IMR-90 (cell line): ENCODE measurements around the gene ALX4. TPM values are rescaled to one million over a fixed set of nuclear protein-coding genes. Genes with fewer than 3 reads are reported as not detected.

ENCODE experiments used
- ATAC-seq: fragments of 200-7000 bp; cut with Tn5 transposase; 2 replicates; pipeline ENCODE4 v1.9.1; 2020; ENCODE audit warnings: low read depth, mild to moderate bottlenecking, moderate library complexity
- BruUV-seq: library from RNA; stranded (reverse); fragments of 400-500 nt; replicated peaks from 2 replicates; lab custom pipeline; 2021; lab: Mats Ljungman, UMichigan
- CTCF ChIA-PET: fragments of 300-600 bp; formaldehyde crosslinking; extraction: SDS; loops from one replicate; lab custom pipeline; 2021; ENCODE audit warnings: antibody characterized with exemption; lab: Yijun Ruan, JAX
- POLR2A ChIA-PET: fragments of 300-600 bp; sonication (Branson Sonifier 250); formaldehyde crosslinking; loops from one replicate; lab custom pipeline; 2022; ENCODE audit warnings: antibody characterized with exemption; ENCODE audit not compliant: unreplicated experiment; lab: Charles Lee
- DNase-seq: peaks from one replicate; pipeline ENCODE4 v3.0.0; 2013
- H2AFZ ChIP-seq: replicated peaks from 2 replicates; pipeline ENCODE3; 2013; ENCODE audit warnings: low read length, mild to moderate bottlenecking; ENCODE audit not compliant: poor library complexity
- H2AK5ac ChIP-seq: 2 replicates; pipeline ENCODE4 v1.6.1; 2013; ENCODE audit warnings: low read depth, low read length, inconsistent platforms
- H2AK9ac ChIP-seq: replicated peaks from 2 replicates; pipeline ENCODE3; 2013; ENCODE audit warnings: mild to moderate bottlenecking, low read depth, low read length, moderate library complexity; ENCODE audit not compliant: poor library complexity
- H2BK120ac ChIP-seq: 2 replicates; pipeline ENCODE4 v1.6.1; 2013; ENCODE audit warnings: low read depth, low read length, inconsistent platforms
- H2BK15ac ChIP-seq: 3 replicates; pipeline ENCODE4 v1.6.1; 2013; ENCODE audit warnings: low read depth, low read length, inconsistent platforms
- H2BK20ac ChIP-seq: 2 replicates; pipeline ENCODE4 v1.6.1; 2013; ENCODE audit warnings: low read depth, mild to moderate bottlenecking, inconsistent platforms, low read length, moderate library complexity
- H2BK5ac ChIP-seq: 2 replicates; pipeline ENCODE4 v1.6.1; 2013; ENCODE audit warnings: mild to moderate bottlenecking, low read depth, low read length, inconsistent platforms; ENCODE audit not compliant: poor library complexity, severe bottlenecking
- H3K14ac ChIP-seq: replicated peaks from 2 replicates; pipeline ENCODE4 v1.6.1; 2013; ENCODE audit warnings: low read depth, low read length, inconsistent platforms
- H3K18ac ChIP-seq: 2 replicates; pipeline ENCODE4 v1.6.1; 2013; ENCODE audit warnings: low read depth, low read length, control low read depth
- H3K23ac ChIP-seq: 2 replicates; pipeline ENCODE4 v1.6.1; 2013; ENCODE audit warnings: low read depth, low read length, inconsistent platforms
- H3K27ac ChIP-seq: 2 replicates; pipeline ENCODE4 v1.5.1; 2013; ENCODE audit warnings: mild to moderate bottlenecking, control low read depth, low read length; ENCODE audit not compliant: insufficient read depth
- H3K27me3 ChIP-seq: 2 replicates; pipeline ENCODE4 v1.6.1; 2013; ENCODE audit warnings: low read length; ENCODE audit not compliant: control insufficient read depth, insufficient read depth
- H3K36me3 ChIP-seq: 2 replicates; pipeline ENCODE4 v1.6.1; 2013; ENCODE audit warnings: low read length, mixed read lengths; ENCODE audit not compliant: control insufficient read depth, insufficient read depth
- H3K4ac ChIP-seq: 2 replicates; pipeline ENCODE4 v1.6.1; 2013; ENCODE audit warnings: low read depth, low read length, inconsistent platforms
- H3K4me1 ChIP-seq: 2 replicates; pipeline ENCODE4 v1.6.1; 2013; ENCODE audit warnings: low read length, mixed read lengths; ENCODE audit not compliant: control insufficient read depth, insufficient read depth
- H3K4me2 ChIP-seq: 2 replicates; pipeline ENCODE4 v1.6.1; 2013; ENCODE audit warnings: low read depth, mild to moderate bottlenecking, control low read depth, low read length, moderate library complexity
- H3K4me3 ChIP-seq: 2 replicates; pipeline ENCODE4 v1.5.1; 2013; ENCODE audit warnings: low read depth, mild to moderate bottlenecking, control low read depth, low read length, moderate library complexity; ENCODE audit not compliant: insufficient read depth
- H3K56ac ChIP-seq: 2 replicates; pipeline ENCODE4 v1.6.1; 2013; ENCODE audit warnings: low read length, inconsistent platforms; ENCODE audit not compliant: insufficient read depth; ENCODE audit errors: extremely low read depth
- H3K79me1 ChIP-seq, 2 experiments: 2 replicates each; pipeline ENCODE4 v1.6.1; 2013; ENCODE audit warnings: low read length in 2 of 2, inconsistent platforms in 1 of 2, low read depth in 1 of 2
- H3K9ac ChIP-seq: 2 replicates; pipeline ENCODE4 v1.6.1; 2013; ENCODE audit warnings: low read depth, low read length, control low read depth
- H3K9me1 ChIP-seq: 2 replicates; pipeline ENCODE4 v1.6.1; 2013; ENCODE audit warnings: low read length, inconsistent platforms; ENCODE audit not compliant: insufficient read depth
- H3K9me3 ChIP-seq: 2 replicates; pipeline ENCODE4 v1.6.1; 2013; ENCODE audit warnings: low read length; ENCODE audit not compliant: control insufficient read depth, insufficient read depth
- H4K20me1 ChIP-seq: 2 replicates; pipeline ENCODE4 v1.6.1; 2013; ENCODE audit warnings: low read length, inconsistent platforms; ENCODE audit not compliant: insufficient read depth
- H4K5ac ChIP-seq: 2 replicates; pipeline ENCODE4 v1.6.1; 2013; ENCODE audit warnings: mild to moderate bottlenecking, low read depth, low read length, control low read depth
- H4K8ac ChIP-seq, 2 experiments: 2 replicates each; pipeline ENCODE4 v1.6.1; 2013; ENCODE audit warnings: low read depth in 2 of 2, low read length in 2 of 2, control low read depth in 1 of 2, inconsistent platforms in 1 of 2
- H4K91ac ChIP-seq: 2 replicates; pipeline ENCODE4 v1.6.1; 2013; ENCODE audit warnings: low read depth, low read length, inconsistent platforms; ENCODE audit not compliant: insufficient read depth
- BHLHE40 ChIP-seq: fragments of 150-350 bp; IDR thresholded peaks from 2 replicates; pipeline ENCODE4 v1.6.1; 2016; ENCODE audit warnings: mild to moderate bottlenecking, low read depth, low read length
- CEBPB ChIP-seq: IDR thresholded peaks from 2 replicates; pipeline ENCODE4 v1.6.1; 2012; ENCODE audit warnings: low read depth, low read length, improper control_type of control experiment
- CTCF ChIP-seq: conservative IDR thresholded peaks from 2 replicates; pipeline ENCODE4 v1.5.1; 2012; ENCODE audit warnings: mild to moderate bottlenecking, low read depth, low read length, improper control_type of control experiment
- MAFK ChIP-seq: IDR thresholded peaks from 2 replicates; pipeline ENCODE4 v1.6.1; 2012; ENCODE audit warnings: low read depth, low read length, improper control_type of control experiment
- MXI1 ChIP-seq: IDR thresholded peaks from 2 replicates; pipeline ENCODE4 v1.6.1; 2012; ENCODE audit warnings: low read depth, mild to moderate bottlenecking, low read length, moderate library complexity, borderline replicate concordance
- POLR2A ChIP-seq: IDR thresholded peaks from 2 replicates; pipeline ENCODE4 v1.6.1; 2012; ENCODE audit warnings: mild to moderate bottlenecking, low read depth, low read length
- RAD21 ChIP-seq: IDR thresholded peaks from 2 replicates; pipeline ENCODE4 v1.6.1; 2012; ENCODE audit warnings: low read length, improper control_type of control experiment
- SMC3 ChIP-seq: fragments of 150-350 bp; IDR thresholded peaks from 2 replicates; pipeline ENCODE4 v1.6.1; 2016; ENCODE audit warnings: low read depth, mild to moderate bottlenecking, antibody characterized with exemption, low read length, moderate library complexity
- WGBS, 2 experiments: methylation state at CpG; one replicate each; pipeline versions ENCODE4 v1.1.5 to v1.1.7; 2013; ENCODE audit warnings: missing lambda C conversion rate in 2 of 2; ENCODE audit not compliant: insufficient read length in 1 of 2; ENCODE audit errors: extremely low coverage in 2 of 2; 5-methylcytosine and 5-hydroxymethylcytosine counted together
- dilution Hi-C: fragments of 300-500 bp; cut with HindIII; formaldehyde crosslinking; loops from one replicate; pipeline ENCODE4 v1.14.3; 2018; ENCODE audit warnings: low sequenced_read_pairs; ENCODE audit not compliant: unreplicated experiment
- in situ Hi-C: fragments of 300-500 bp; cut with MboI; formaldehyde crosslinking; loops from 3 replicates; pipeline ENCODE4 v1.14.3; 2019; ENCODE audit warnings: low sequenced_read_pairs, inconsistent platforms, mixed read lengths
- intact Hi-C: fragments of 100-400 bp; cut with micrococcal nuclease; formaldehyde crosslinking; loops from 2 replicates; pipeline ENCODE4 v1.10.0; 2022
- polyA plus RNA-seq, 3 experiments: library from polyadenylated mRNA; depleted of rRNA; stranded (reverse); fragments of >200 nt; gene quantifications; 2 replicates each; pipeline ENCODE4 v1.2.3, GENCODE V29; 2012; ENCODE audit warnings: low replicate concordance in 1 of 3
- total RNA-seq: library from RNA; depleted of rRNA; stranded (reverse); fragments of >200 nt; gene quantifications from 2 replicates; pipeline ENCODE4 v1.2.3, GENCODE V29; 2012

Gene ALX4
- total and polyA plus RNA-seq, 2 of the 4 experiments (the other 2 are of a cell fraction), result not detected

- Histone ChIP-seq H3K56ac (no peak overlapping the region), H2AK5ac (0 out of 2 replicates have a peak overlapping the region, but pooled peaks have one; percentile 18), H4K5ac (no peak overlapping the region), H2BK20ac (no peak overlapping the region), H3K9me1 (no peaks in the 10 kb centered on the region), H3K23ac (no peak overlapping the region), H3K9me3 (no peaks in the 10 kb centered on the region), H2BK120ac (no peak overlapping the region), H3K4me1 (0 out of 2 replicates have a peak, but pooled peaks cover 2% of the 10 kb centered on the region), H3K4ac (no peak overlapping the region), H3K27ac (no peak overlapping the region), H3K36me3 (no peaks in the 10 kb centered on the region), H3K18ac (no peak overlapping the region), H3K9ac (no peak overlapping the region), H3K79me1 (no peaks in the 10 kb centered on the region), H4K8ac (no peak overlapping the region), H3K4me2 (no peak overlapping the region), H2AFZ (no peak overlapping the region), H2AK9ac (no peak overlapping the region), H3K27me3 (peaks cover 9% of the 10 kb centered on the region), H2BK5ac (no peak overlapping the region), H3K14ac (no peak overlapping the region), H4K91ac (no peak overlapping the region), H2BK15ac (no peak overlapping the region), H4K20me1 (no peaks in the 10 kb centered on the region), H3K4me3 (no peak overlapping the region)
- CTCF ChIA-PET, result interaction anchor here (1.1 kb wide), 1 partner anchor 11 kb away, joined by 3 read pairs; no protein-coding TSS in a partner anchor
- TF ChIP-seq SMC3 (no peak), POLR2A (no peak), MXI1 (no peak), MAFK (no peak), CEBPB (no peak), BHLHE40 (no peak), CTCF (no peak), RAD21 (no peak)
- ATAC-seq (no peak), DNase-seq (no peak)
- dilution Hi-C loops, result no loop called here
- 80% methylated on average over 3 of the region's 11 CpGs; no CpG with 5 or more reads in 1 of the 2 experiments for whole genome bisulfite sequencing, 2 experiments
- no TSS peak for BruUV-seq
- in situ Hi-C loops, result loop anchor here (10.0 kb wide), 1 partner anchor 248 kb away; no protein-coding TSS in a partner anchor
- POLR2A ChIA-PET, result no interaction called here
- intact Hi-C loops, result loop anchor here (1.0 to 5.0 kb wide), 4 partner anchors 43 to 251 kb away; no protein-coding TSS in a partner anchor
Measured at GRCh38 chr11:44286911-44287310, 23.0 kb downstream of the ALX4 start.
